Body of pancreas (tissue), 4 donors: Measurements from ENCODE around the gene PMF1. TPM values are rescaled to one million over a fixed set of nuclear protein-coding genes. Genes with fewer than 3 reads are reported as not detected.
A peak's percentile ranks its signal among the peaks of the same experiment; 100 is the strongest.

Experiments
- ATAC-seq: fragments of 150-250 bp; one replicate; pipeline ENCODE4 v1.9.1; 2016
- DNase-seq, 4 donors: peaks; one replicate each; pipeline ENCODE4 v3.0.0-alpha.2; 2019
- H3K27ac ChIP-seq, 4 donors: fragments of 200-600 bp; sonication (generic); 1 replicate in 3 of 4; 2 replicates in 1 of 4; pipeline versions ENCODE4 v1.5.1 to v1.6.1; 2016 to 2019; ENCODE audit warnings: mild to moderate bottlenecking in 1 of 4, mixed read lengths in 1 of 4, moderate library complexity in 1 of 4
- H3K27me3 ChIP-seq, 2 donors: fragments of 200-600 bp; sonication (generic); one replicate each; pipeline ENCODE4 v1.6.0; 2016; ENCODE audit warnings: mild to moderate bottlenecking in 1 of 2
- H3K36me3 ChIP-seq, 2 donors: fragments of 200-600 bp; sonication (generic); replicated peaks in 1 of 2; 2 replicates each; pipeline ENCODE4 v1.5.1; 2016; ENCODE audit warnings: low read depth in 2 of 2; ENCODE audit not compliant: insufficient read depth in 1 of 2
- H3K4me1 ChIP-seq: fragments of 200-600 bp; sonication (generic); one replicate; pipeline ENCODE4 v1.6.0; 2016
- H3K4me3 ChIP-seq, 2 donors: fragments of 200-600 bp; sonication (generic); 1 replicate in 1 of 2; 2 replicates in 1 of 2; pipeline ENCODE4 v1.5.1; 2016 to 2019
- H3K9me3 ChIP-seq, 3 donors: fragments of 200-600 bp; sonication (generic); 1 replicate in 2 of 3; 2 replicates in 1 of 3; pipeline ENCODE4 v1.5.1; 2016
- CTCF ChIP-seq, 7 experiments: fragments of 450-650 bp in 4 of 7; fragments of 200-600 bp in 3 of 7; sonication (generic) in 3 of 7; IDR thresholded peaks; one replicate each; pipeline ENCODE4 v1.5.1; 2016 to 2019; ENCODE audit warnings: antibody characterized with exemption in 7 of 7
- POLR2A ChIP-seq, 3 donors: fragments of 450-650 bp; IDR thresholded peaks; one replicate each; pipeline ENCODE4 v1.6.1; 2016; ENCODE audit warnings: antibody characterized with exemption in 3 of 3, mild to moderate bottlenecking in 2 of 3
- WGBS, 2 donors: methylation state at CpG; one replicate each; pipeline ENCODE4 v1.1.5; 2017; 5-methylcytosine and 5-hydroxymethylcytosine counted together
- intact Hi-C: fragments of 100-400 bp; cut with DNase I; formaldehyde crosslinking; loops from one replicate; pipeline ENCODE4 v1.15.1; 2023
- total RNA-seq, 2 donors: library from RNA; depleted of rRNA; stranded (reverse); fragments of >200 nt; gene quantifications; one replicate each; pipeline ENCODE4 v1.1.0, GENCODE V29; 2016

PMF1 gene
- total RNA-seq, 2 donors from 2014 or later: 37.6 to 43.1 TPM

GRCh38 chr1:156248323-156248683 is 35.5 kb downstream of the PMF1 start:
- Histone ChIP-seq H3K9me3 (no peaks in the 10 kb centered on the region), H3K27ac (no peak overlapping the region), H3K4me1 (peaks cover 29% of the 10 kb centered on the region), H3K27me3 (no peaks in the 10 kb centered on the region), H3K36me3 (peaks cover 8 to 29% of the 10 kb centered on the region in 2 donors), H3K4me3 (no peak overlapping the region)
- 65 to 72% methylated on average over 4 of the region's 4 CpGs for WGBS, 2 donors
- DNase-seq: no peak
- no peak for TF ChIP-seq POLR2A (IDR thresholded peaks at IDR 0.05)
- intact Hi-C loops: no loop called here
- ATAC-seq: peak; percentile 7

- Histone ChIP-seq H3K9me3 (no peaks in the 10 kb centered on the region), H3K27me3 (no peaks in the 10 kb centered on the region), H3K27ac (no peak overlapping the region), H3K4me1 (peaks cover 29% of the 10 kb centered on the region), H3K36me3 (peaks cover 8 to 37% of the 10 kb centered on the region in 2 donors), H3K4me3 (no peak overlapping the region)
- DNase-seq: no peak
- no peak for ATAC-seq
- intact Hi-C loops: no loop called here
- no peak for TF ChIP-seq POLR2A (IDR thresholded peaks at IDR 0.05)
- no peak for TF ChIP-seq CTCF (IDR thresholded peaks at IDR 0.05)
- 79 to 100% methylated on average over 1 to 5 of the region's 5 CpGs for WGBS, 2 donors
Observed at GRCh38 chr1:156249593-156249992, 36.8 kb downstream of the PMF1 start.

DNA sequence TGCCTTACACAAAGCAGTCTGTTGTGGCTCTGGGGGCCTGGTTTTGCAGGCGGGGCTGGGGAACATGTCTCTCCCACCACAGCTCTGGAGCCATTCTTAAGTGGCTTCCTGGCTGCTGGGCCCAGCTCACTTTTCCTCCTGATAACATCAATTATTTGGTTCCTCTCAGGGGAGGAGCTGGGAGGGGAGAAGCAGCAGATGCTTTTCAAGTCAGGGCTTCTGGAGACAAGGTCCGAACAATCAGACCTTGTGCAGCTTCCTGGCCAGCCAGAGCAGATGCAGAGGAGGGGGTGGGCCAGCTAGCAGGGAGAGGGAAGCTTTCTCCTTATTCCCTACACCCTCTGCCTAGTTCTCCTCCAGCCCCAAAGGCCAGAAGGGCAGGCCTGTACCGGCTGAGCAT is 38.7 kb downstream of the PMF1 start:
- H3K9me3 ChIP-seq: no peaks in the 10 kb centered on the region
- no peak for DNase-seq
- no peak overlapping the region for H3K27ac ChIP-seq
- WGBS, 2 donors: 54 to 72% methylated on average over 2 to 3 of the region's 3 CpGs
- H3K36me3 ChIP-seq: peaks cover 8 to 37% of the 10 kb centered on the region in 2 donors
- H3K27me3 ChIP-seq: no peaks in the 10 kb centered on the region
- intact Hi-C loops: no loop called here
- ATAC-seq: no peak
- no peak overlapping the region for H3K4me3 ChIP-seq
- no peak for TF ChIP-seq CTCF (IDR thresholded peaks at IDR 0.05)
- peaks cover 15% of the 10 kb centered on the region for H3K4me1 ChIP-seq

DNA sequence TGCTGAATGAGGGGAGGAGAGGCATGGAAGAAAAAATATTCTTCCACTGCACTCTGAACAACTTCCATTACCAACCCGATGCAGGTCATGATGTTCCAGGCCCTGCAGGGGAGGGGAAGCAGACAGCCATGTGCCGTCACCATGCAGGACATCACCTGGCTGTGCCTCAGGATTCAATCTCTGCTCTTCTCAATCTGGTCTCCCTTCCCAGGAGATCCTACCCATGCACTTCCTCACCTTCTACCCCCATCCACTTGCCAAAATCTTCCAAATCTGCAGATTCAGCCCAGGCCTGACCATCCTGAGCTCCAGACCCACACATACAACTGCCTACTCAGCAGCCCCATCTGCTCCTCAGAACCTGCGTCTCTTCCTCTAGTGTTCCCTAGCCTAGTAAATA is 40.8 kb downstream of the PMF1 start:
- no peaks in the 10 kb centered on the region for H3K27me3 ChIP-seq
- TF ChIP-seq POLR2A (IDR thresholded peaks at IDR 0.05): no peak
- TF ChIP-seq CTCF (IDR thresholded peaks at IDR 0.05): no peak
- peaks cover 8 to 48% of the 10 kb centered on the region in 2 donors for H3K36me3 ChIP-seq
- no peak overlapping the region for H3K4me3 ChIP-seq
- H3K27ac ChIP-seq: no peak overlapping the region
- WGBS, 2 donors: 95 to 100% methylated on average over 2 to 3 of the region's 3 CpGs
- intact Hi-C loops: no loop called here
- no peak for DNase-seq
- ATAC-seq: no peak
- H3K9me3 ChIP-seq: no peaks in the 10 kb centered on the region
- H3K4me1 ChIP-seq: no peaks in the 10 kb centered on the region

DNA sequence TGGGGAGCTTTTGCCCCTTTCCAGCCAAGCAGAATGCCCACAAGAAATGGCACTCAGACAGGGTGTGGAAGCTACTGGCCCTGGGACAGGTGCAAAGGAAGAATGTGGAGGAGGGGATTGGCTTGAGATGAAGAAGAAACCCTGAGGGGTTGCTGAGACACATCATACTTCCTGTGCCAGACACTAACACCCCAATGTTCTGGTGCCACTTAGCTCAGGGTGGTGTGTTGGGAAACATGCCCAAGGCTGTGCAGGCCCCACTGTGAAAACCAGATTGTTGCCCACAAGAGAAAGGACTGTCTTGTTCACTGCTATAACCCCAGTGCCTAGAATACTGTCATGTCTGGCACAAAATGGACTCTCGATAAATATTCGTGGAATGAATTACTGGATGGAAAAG is 44.9 kb downstream of the PMF1 start:
- 70 to 75% methylated on average over 2 of the region's 2 CpGs for WGBS, 2 donors

More for the DNA sequence above, 44.9 kb downstream of the PMF1 start:
- intact Hi-C loops: no loop called here
- Histone ChIP-seq H3K36me3 (peaks cover 20 to 48% of the 10 kb centered on the region in 2 donors), H3K4me3 (no peak overlapping the region), H3K27me3 (no peaks in the 10 kb centered on the region), H3K4me1 (no peaks in the 10 kb centered on the region), H3K9me3 (no peaks in the 10 kb centered on the region), H3K27ac (no peak overlapping the region)
- TF ChIP-seq CTCF (IDR thresholded peaks at IDR 0.05) (no peak), POLR2A (IDR thresholded peaks at IDR 0.05) (no peak)
- DNase-seq: no peak
- no peak for ATAC-seq
